ENCODE data around the gene FAHD2A.

DNA sequence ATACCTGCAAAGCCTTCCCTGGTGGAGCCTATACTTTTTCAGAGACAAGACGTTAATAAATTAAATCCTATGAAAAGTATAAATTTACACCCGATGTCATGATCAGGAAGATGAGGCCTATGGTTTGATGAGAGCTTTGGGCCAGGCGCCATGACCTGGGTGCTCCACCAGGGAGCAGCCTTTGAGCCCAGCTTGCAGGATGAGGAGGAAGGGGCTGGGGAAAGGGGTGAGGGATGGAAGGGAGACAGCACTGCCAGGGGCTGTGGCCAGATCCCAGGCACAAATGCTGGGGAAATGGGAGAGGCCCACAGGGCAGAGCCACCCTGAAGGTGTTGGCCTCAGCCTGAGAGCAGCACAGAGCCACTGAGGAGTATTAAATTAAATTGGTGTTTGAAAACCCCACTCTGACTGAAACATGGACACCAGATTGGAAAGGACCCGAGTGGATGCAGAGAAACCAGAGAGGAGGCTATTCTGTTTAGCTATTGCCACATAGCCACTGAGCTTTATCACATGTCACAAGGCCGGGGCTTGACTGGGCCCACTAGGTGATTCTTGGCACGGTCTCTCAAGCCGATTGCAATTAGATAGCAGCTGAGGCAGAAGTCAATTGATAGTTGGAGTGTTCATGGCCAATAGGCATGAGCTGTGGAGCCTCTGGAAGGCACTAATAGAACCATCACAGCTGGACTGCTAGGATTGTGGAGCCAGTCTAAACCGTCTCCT, 9.6 kb upstream of the FAHD2A start:
- TF ChIP-seq, protein P1, sequence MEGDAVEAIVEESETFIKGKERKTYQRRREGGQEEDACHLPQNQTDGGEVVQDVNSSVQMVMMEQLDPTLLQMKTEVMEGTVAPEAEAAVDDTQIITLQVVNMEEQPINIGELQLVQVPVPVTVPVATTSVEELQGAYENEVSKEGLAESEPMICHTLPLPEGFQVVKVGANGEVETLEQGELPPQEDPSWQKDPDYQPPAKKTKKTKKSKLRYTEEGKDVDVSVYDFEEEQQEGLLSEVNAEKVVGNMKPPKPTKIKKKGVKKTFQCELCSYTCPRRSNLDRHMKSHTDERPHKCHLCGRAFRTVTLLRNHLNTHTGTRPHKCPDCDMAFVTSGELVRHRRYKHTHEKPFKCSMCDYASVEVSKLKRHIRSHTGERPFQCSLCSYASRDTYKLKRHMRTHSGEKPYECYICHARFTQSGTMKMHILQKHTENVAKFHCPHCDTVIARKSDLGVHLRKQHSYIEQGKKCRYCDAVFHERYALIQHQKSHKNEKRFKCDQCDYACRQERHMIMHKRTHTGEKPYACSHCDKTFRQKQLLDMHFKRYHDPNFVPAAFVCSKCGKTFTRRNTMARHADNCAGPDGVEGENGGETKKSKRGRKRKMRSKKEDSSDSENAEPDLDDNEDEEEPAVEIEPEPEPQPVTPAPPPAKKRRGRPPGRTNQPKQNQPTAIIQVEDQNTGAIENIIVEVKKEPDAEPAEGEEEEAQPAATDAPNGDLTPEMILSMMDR (IDR thresholded peaks at IDR 0.05) = no peak
- TF ChIP-seq POLR2A (IDR thresholded peaks at IDR 0.05) = no peak

Data from lower leg skin (tissue), 3 donors.